Esophagus muscularis mucosa (tissue), 3 donors: ENCODE results near the gene USP13.

Experiments
- POLR2A ChIP-seq: fragments of 450-650 bp; IDR thresholded peaks from one replicate; pipeline ENCODE4 v1.6.1; 2017; ENCODE audit warnings: antibody characterized with exemption, moderate library complexity, mild to moderate bottlenecking, low read depth
- POLR2AphosphoS5 ChIP-seq, 2 donors: sonication (generic); formaldehyde crosslinking; IDR thresholded peaks; one replicate each; pipeline ENCODE4 v1.6.1; 2017; ENCODE audit warnings: antibody characterized with exemption in 2 of 2
- TF ChIP-seq, protein P1 (sequence below), 3 experiments: fragments of 200-600 bp in 2 of 3; fragments of 450-650 bp in 1 of 3; sonication (generic) in 2 of 3; IDR thresholded peaks; one replicate each; pipeline ENCODE4 v1.5.1; 2017 to 2019; ENCODE audit warnings: antibody characterized with exemption in 3 of 3, mild to moderate bottlenecking in 2 of 3, moderate library complexity in 1 of 3

DNA sequence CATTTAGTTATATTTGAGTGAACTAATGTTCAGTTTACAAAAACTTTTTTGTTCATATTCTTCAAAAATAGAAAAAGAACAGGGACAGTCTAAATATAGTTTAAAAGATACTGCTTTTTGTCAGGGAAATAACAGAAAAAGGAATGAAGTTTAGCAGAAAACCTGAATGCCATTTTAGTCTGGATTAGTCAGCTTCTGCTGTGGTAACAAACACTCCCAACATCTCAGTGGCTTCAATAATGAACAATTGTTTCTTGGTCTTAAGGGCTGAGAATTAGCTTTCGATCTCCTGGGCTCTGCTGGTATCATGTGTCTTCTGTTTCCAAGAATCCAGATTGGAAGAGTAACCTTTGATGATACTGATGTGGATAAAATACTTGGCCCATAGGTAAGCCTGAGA, 12.4 kb upstream of the USP13 start:
- TF ChIP-seq, protein P1, sequence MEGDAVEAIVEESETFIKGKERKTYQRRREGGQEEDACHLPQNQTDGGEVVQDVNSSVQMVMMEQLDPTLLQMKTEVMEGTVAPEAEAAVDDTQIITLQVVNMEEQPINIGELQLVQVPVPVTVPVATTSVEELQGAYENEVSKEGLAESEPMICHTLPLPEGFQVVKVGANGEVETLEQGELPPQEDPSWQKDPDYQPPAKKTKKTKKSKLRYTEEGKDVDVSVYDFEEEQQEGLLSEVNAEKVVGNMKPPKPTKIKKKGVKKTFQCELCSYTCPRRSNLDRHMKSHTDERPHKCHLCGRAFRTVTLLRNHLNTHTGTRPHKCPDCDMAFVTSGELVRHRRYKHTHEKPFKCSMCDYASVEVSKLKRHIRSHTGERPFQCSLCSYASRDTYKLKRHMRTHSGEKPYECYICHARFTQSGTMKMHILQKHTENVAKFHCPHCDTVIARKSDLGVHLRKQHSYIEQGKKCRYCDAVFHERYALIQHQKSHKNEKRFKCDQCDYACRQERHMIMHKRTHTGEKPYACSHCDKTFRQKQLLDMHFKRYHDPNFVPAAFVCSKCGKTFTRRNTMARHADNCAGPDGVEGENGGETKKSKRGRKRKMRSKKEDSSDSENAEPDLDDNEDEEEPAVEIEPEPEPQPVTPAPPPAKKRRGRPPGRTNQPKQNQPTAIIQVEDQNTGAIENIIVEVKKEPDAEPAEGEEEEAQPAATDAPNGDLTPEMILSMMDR (IDR thresholded peaks at IDR 0.05): no peak
- no peak for TF ChIP-seq POLR2AphosphoS5 (IDR thresholded peaks at IDR 0.05)
- TF ChIP-seq POLR2A: no peak
